ENCODE results near the gene STAU1.
"Not testable (repeated sequence)": the region's sequence is repeated elsewhere in the genome, so short reads cannot be mapped to it uniquely, and the experiment has no call there.

DNA sequence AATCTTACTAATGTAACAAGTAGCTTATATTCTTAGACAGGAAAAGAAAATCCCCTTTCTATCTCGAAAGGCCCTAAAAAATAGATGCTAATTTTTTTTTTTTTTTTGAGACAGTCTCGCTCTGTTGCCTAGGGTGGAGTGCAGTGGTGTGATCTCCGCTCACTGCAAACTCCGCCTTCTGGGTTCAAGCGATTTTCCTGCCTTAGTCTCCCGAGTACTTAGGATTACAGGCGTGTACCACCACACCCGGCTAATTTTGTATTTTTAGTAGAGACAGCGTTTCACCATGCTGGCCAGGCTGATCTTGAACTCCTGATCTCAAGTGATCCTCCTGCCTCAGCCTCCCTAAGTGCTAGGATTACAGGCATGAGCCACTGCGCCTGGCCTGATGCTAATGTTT is 19.3 kb downstream of the STAU1 start:
- TF ChIP-seq, protein P1, sequence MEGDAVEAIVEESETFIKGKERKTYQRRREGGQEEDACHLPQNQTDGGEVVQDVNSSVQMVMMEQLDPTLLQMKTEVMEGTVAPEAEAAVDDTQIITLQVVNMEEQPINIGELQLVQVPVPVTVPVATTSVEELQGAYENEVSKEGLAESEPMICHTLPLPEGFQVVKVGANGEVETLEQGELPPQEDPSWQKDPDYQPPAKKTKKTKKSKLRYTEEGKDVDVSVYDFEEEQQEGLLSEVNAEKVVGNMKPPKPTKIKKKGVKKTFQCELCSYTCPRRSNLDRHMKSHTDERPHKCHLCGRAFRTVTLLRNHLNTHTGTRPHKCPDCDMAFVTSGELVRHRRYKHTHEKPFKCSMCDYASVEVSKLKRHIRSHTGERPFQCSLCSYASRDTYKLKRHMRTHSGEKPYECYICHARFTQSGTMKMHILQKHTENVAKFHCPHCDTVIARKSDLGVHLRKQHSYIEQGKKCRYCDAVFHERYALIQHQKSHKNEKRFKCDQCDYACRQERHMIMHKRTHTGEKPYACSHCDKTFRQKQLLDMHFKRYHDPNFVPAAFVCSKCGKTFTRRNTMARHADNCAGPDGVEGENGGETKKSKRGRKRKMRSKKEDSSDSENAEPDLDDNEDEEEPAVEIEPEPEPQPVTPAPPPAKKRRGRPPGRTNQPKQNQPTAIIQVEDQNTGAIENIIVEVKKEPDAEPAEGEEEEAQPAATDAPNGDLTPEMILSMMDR (IDR thresholded peaks at IDR 0.05), result not testable (repeated sequence)
- not testable (repeated sequence) for TF ChIP-seq POLR2A, POLR2AphosphoS5 (IDR thresholded peaks at IDR 0.05)

All from prostate gland (tissue), 2 donors.